Rectal smooth muscle tissue (tissue), 1 donor: ENCODE measurements around the gene CACNG8.

Experiments used
- H3K27ac ChIP-seq: one replicate; pipeline ENCODE4 v1.7.0; 2013; ENCODE audit warnings: low read depth, low read length, inconsistent platforms
- H3K27me3 ChIP-seq: one replicate; pipeline ENCODE4 v1.7.0; 2013; ENCODE audit warnings: low read length; ENCODE audit not compliant: control insufficient read depth, insufficient read depth
- H3K36me3 ChIP-seq: one replicate; pipeline ENCODE4 v1.7.0; 2013; ENCODE audit warnings: low read length; ENCODE audit not compliant: control insufficient read depth, insufficient read depth
- H3K4me1 ChIP-seq: one replicate; pipeline ENCODE4 v1.7.0; 2013; ENCODE audit warnings: low read length; ENCODE audit not compliant: control insufficient read depth, insufficient read depth
- H3K4me3 ChIP-seq: one replicate; pipeline ENCODE4 v1.7.0; 2013; ENCODE audit warnings: low read length
- H3K9ac ChIP-seq: one replicate; pipeline ENCODE4 v1.7.0; 2013; ENCODE audit warnings: low read length

The CACNG8 gene

DNA sequence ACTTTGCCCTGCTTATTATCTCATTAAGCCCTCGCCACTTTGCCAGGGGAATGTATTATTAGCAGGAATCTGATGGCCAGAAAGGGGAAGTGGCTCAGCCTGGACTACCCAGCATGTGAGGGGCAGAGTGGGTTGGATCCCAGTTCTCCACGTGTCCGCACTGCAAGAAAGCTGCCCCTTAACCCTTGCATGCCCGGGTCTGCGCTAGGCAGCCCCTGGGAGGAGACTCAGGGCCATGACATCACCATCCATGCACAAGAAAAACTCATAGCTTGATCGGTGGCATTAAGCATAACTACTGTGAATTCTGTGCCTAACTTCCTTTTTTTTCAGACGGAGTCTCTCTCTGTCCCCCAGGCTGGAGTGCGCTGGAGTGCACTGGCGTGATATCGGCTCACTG lies 8.9 kb downstream of the CACNG8 start:
- Histone ChIP-seq H3K4me3 (no peak overlapping the region), H3K4me1 (no peaks in the 10 kb centered on the region), H3K9ac (no peak overlapping the region), H3K36me3 (no peaks in the 10 kb centered on the region), H3K27me3 (no peaks in the 10 kb centered on the region), H3K27ac (no peak overlapping the region)

DNA sequence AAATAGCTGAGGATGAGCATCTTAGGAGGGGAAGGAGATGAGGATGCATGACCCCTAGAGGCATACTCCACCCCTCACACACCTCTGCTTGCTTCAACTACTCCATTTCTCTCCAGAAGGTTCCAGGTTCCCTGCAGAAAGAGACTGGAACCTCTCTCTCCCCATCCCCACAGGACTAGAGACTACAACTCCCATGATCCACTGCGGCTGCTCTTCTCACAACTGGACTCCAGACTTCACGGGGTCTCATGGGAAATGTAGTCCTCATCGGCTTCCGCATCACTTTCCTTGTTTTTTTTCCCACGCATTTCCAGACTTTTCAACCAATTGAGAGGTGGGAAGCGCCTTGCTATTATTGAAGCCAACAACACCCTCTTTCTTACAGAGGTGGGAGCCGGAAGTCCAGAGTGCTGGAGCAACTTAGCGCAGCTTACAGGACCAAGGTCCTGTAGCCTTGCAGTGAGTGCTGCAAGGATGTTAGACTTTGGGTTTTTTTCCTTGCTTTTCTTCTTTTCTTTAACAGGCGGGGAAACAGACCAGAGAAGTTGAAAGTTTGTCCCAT lies 14.8 kb downstream of the CACNG8 start:
- Histone ChIP-seq H3K36me3 (no peaks in the 10 kb centered on the region), H3K4me1 (peaks cover 3% of the 10 kb centered on the region), H3K27ac (no peak overlapping the region), H3K9ac (no peak overlapping the region), H3K4me3 (peak overlapping the region; percentile 65), H3K27me3 (peaks cover 15% of the 10 kb centered on the region)

DNA sequence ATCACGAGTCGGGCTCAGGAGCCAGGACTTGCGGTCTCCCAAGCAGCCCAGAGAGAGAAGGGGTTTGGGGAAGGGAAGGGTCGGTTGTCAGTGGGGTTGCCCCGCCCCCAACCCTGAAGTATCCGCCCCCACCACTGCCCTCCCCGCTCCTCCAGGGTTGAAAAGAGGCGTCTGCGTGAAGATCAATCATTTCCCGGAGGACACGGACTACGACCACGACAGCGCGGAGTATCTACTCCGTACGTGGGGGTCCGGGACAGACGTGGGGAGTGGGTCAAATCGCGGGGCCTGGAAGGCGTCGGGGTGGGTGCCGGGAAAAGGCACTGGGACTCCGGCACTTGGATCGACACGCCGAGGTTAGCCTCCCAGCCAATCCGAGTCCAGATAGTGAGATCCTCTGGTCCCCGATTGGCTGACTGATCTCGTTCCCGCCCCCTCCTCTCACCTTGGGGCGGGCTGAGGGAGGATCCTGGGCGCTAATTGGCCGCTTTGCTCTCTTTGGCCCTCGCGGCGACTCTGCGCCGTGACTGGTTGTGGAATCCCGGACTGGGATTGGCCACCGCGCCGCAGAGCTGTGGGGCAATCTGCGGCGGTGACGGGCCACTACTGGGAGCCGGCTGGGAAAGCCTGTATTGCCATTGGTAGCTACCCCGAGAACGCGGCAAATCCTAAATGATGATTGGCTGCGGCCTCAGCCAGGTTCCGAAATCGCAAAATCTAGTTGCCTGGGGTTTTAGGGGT lies 15.4 kb downstream of the CACNG8 start:
- Histone ChIP-seq H3K36me3 (no peaks in the 10 kb centered on the region), H3K4me1 (peaks cover 3% of the 10 kb centered on the region), H3K9ac (no peak overlapping the region), H3K27me3 (peaks cover 15% of the 10 kb centered on the region), H3K27ac (no peak overlapping the region), H3K4me3 (peak overlapping the region; percentile 65)

DNA sequence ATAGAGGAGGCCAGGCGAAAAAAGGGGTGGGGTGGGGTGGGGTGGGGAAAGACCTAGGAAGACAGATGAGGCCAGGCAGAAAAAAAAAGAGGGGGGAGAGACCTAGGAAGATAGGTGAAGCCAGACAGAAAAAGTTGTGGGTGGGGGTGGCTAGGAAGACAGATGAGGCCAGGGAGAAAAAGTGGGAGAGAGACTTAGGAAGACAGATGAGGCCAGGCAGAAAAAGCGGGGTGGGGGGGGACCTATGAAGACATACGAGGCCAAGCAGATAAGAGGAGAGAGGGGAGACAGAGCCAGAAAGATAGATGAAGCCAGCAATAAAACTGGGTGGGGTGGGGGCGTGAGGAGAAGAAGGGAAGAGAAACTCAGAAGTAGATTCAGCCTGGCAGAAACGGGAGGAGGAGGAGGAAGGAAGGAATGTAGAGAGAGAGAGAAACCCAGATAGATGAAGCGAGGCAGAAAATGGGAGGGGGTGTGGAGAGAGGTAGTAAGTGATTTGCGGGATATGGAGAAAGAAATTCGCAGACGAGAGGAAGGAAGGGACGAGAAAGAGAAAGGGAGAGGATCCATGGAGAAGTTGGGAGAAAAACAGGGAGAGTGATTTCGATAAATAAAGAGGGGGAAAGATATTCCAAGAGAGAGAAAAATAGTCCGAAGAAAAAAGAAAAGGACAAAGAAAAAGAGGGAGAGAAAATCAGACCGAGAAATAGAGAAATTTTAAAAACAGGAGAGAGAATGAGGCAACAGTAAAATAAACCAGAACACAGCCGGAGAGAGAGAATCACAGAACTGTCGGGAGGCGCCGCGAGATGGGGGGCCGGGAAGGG lies 16.5 kb downstream of the CACNG8 start:
- Histone ChIP-seq H3K36me3 (no peaks in the 10 kb centered on the region), H3K4me3 (no peak overlapping the region), H3K4me1 (peaks cover 3% of the 10 kb centered on the region), H3K27me3 (peaks cover 15% of the 10 kb centered on the region), H3K9ac (no peak overlapping the region), H3K27ac (no peak overlapping the region)

DNA sequence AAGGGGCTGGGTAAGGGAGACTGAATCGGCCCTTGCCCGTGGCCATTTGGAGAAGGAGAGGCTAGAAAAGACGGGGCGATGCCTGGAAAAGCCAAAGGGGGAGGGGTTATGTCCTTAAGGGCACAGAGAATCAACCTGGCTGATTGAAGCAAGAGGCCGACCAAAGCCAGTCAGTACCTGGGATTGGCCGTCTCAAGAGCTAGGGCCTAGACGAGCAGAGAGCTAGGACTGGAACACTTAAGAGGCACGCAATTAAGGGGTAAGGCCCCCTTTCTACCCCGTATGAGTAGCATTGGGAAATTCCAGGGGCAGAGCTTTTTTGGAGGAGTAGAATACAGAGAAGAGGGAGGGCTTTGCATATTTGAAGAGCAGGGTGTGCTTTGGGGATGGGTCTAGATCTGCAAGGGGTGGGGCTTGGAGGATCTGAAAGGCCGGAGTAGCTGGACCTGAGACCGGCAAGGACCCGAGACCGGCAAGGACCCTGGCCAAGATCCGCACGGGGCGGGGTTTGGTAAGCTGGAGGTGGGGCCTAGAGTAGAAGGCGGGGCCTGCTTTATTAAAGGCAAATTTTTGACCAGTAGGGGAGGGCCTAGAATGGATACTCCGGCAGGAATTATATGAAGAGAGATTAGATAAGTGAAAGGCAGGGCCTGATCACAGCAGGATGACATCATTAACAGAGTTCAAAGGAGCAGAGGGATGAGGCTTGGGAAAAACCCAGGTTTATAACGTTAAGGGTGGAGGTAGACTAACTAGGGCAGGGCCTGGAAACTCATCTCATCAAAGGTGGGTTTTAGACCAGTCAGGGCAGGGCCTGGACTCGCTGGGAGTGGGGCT lies 18.0 kb downstream of the CACNG8 start:
- Histone ChIP-seq H3K36me3 (no peaks in the 10 kb centered on the region), H3K27ac (no peak overlapping the region), H3K27me3 (peaks cover 15% of the 10 kb centered on the region)

DNA sequence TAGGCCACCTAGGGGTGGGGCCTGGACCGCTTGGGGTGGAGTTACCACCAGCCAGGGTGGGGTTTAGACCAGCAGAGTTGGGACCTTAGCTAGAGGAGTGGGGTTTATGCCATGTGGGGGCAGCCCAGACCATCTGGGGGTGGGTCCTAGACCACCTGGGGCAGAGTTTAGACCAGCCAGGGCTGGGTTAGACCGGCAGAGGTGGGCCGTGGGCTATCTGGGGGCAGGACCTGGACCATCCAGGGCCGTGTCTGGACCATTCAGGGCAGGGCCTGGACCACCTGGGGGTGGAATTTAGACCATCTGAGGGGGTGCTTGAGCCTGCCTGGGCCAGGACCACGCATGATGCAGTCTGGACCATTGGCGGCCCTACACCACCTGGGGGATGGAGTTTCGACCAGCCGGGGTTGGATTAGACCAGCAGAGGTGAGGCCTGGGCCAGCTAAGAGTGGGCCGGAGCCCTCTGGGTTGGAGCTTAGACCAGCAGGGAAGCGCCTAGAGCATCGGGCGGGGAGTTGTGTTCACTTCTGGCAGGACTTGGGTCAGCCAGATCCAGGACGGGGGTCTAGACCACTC lies 18.7 kb downstream of the CACNG8 start:
- Histone ChIP-seq H3K27ac (no peak overlapping the region), H3K4me3 (no peak overlapping the region), H3K27me3 (peaks cover 15% of the 10 kb centered on the region), H3K4me1 (peaks cover 3% of the 10 kb centered on the region), H3K9ac (no peak overlapping the region), H3K36me3 (no peaks in the 10 kb centered on the region)

More for the DNA sequence above, 18.0 kb downstream of the CACNG8 start:
- H3K4me3 ChIP-seq, result no peak overlapping the region
- H3K4me1 ChIP-seq, result peaks cover 3% of the 10 kb centered on the region
- H3K9ac ChIP-seq, result no peak overlapping the region

DNA sequence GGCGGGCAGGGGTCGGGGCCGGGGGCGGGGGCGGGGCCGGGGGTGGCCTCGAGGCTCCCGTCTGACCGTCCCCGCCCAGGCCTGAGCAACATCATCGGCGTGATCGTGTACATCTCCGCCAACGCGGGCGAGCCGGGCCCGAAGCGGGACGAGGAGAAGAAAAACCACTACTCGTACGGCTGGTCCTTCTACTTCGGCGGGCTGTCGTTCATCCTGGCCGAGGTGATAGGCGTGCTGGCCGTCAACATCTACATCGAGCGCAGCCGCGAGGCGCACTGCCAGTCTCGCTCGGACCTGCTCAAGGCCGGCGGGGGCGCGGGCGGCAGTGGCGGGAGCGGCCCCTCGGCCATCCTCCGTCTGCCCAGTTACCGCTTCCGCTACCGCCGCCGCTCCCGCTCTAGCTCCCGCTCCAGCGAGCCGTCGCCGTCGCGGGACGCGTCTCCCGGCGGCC lies 19.3 kb downstream of the CACNG8 start:
- Histone ChIP-seq H3K27ac (no peak overlapping the region), H3K36me3 (no peaks in the 10 kb centered on the region), H3K4me3 (no peak overlapping the region), H3K9ac (no peak overlapping the region), H3K27me3 (peaks cover 15% of the 10 kb centered on the region), H3K4me1 (peaks cover 3% of the 10 kb centered on the region)

DNA sequence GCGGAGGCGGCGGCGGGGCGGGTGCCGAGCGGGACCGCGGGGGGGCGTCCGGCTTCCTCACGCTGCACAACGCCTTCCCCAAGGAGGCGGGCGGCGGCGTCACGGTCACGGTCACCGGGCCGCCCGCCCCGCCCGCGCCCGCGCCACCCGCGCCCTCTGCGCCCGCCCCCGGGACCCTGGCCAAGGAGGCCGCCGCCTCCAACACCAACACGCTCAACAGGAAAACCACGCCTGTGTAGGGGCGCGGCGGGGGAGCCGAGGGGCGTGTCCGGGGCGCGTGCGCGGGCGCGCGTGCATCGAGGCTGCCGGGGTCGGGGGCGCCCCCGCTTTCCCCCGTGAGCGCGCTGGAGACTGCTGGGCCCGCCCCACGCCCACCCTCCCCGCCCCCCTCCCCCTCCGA lies 19.9 kb downstream of the CACNG8 start:
- no peak overlapping the region for H3K4me3 ChIP-seq

DNA sequence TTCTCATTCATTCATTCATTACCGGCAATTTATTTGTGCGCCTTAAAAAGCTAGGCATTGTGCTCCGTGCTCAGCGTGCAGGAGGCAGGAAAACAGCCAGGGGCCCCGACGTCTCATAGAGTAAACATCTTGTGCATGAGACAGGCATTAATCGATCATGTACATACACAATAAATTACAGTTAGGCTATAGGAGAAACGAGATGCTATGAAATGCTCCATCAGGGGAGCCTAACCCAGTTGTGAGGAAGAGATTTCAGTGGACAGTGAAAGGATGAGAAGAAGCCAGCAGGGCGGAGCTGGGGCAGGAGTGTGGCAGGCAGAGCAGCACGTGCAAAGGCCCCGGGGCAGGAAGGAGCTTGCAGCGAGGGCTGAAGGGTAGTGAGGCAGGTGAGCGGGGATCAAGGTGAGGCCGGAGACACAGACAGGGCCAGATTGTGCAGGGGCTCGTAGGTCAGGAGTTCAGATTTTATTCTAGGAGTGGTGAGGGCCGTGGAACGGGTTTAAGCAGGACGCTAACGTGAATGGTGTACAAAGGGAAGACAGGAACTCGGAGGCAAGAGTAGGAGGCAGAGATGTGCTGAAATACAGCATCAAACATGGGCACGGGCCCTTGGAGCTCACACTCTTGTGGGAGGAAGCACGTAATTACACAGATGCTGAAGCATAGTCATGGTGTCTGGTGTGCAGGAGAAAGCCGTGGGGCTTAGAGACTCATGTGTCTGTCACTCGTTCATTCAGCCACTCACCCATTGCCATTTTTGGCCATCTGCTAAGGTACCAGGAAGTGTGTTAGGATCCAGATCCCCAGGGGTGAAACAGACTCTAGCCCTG lies 20.9 kb downstream of the CACNG8 start:
- H3K4me1 ChIP-seq, result no peaks in the 10 kb centered on the region
- no peak overlapping the region for H3K27ac ChIP-seq
- no peaks in the 10 kb centered on the region for H3K36me3 ChIP-seq
- H3K27me3 ChIP-seq, result peaks cover 13% of the 10 kb centered on the region
- H3K4me3 ChIP-seq, result no peak overlapping the region
- H3K9ac ChIP-seq, result no peak overlapping the region

More for the DNA sequence above, 19.9 kb downstream of the CACNG8 start:
- peaks cover 14% of the 10 kb centered on the region for H3K27me3 ChIP-seq
- no peak overlapping the region for H3K27ac ChIP-seq
- no peaks in the 10 kb centered on the region for H3K36me3 ChIP-seq
- no peak overlapping the region for H3K9ac ChIP-seq
- H3K4me1 ChIP-seq, result peaks cover 2% of the 10 kb centered on the region

DNA sequence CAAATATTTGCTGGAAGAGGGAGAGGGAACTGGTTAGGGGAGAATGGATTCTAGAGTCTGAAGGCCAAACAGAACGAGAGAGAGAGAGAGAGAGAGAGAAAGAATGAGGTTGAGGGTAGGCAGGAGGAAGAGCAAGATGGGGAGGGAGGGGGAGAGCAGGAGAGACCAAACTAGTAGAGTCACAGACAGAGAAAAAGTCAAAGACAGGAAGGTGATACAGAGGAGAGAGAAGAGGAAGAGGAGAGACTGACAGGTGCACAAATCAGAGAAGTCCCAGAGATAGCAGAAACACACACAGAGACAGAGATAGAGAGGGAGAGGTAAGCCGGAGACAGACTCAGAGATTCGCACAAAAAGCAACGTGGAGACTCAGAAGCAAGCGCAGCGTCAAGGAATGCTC lies 23.1 kb downstream of the CACNG8 start:
- Histone ChIP-seq H3K27ac (no peak overlapping the region), H3K36me3 (no peaks in the 10 kb centered on the region), H3K4me1 (no peaks in the 10 kb centered on the region), H3K27me3 (peaks cover 11% of the 10 kb centered on the region), H3K4me3 (no peak overlapping the region), H3K9ac (no peak overlapping the region)

DNA sequence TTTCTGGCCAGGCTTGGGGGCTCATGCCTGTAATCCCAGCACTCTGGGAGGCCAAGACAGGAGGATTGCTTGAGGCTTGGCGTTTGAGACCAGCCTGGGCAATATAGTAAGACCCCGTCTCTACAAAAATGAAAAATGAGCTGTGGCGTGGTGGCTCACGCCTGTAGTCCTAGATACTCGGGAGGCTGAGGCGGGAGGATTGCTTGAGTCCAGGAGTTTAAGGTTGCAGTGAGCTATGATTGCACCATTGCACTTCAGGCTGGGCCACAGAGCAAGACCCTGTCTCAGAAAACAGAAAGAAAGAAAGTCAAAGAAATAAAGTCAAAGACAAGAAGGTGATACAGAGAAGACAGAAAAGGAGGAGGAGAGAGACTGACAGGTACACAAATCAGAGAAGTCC lies 26.2 kb downstream of the CACNG8 start:
- H3K36me3 ChIP-seq, result no peaks in the 10 kb centered on the region
- no peak overlapping the region for H3K27ac ChIP-seq
- H3K4me3 ChIP-seq, result no peak overlapping the region
- no peak overlapping the region for H3K9ac ChIP-seq
- H3K27me3 ChIP-seq, result peaks cover 24% of the 10 kb centered on the region
- no peaks in the 10 kb centered on the region for H3K4me1 ChIP-seq
